ENCODE results near the gene CDCP1.

GRCh38 chr3:45187694-45188141 lies 41.5 kb upstream of the CDCP1 start:
- TF ChIP-seq CTCF (IDR thresholded peaks at IDR 0.05; ENCODE audit: low read length) (no peak), EZH2 (IDR thresholded peaks at IDR 0.05; ENCODE audit: borderline replicate concordance, low read length) (no peak)
